A549 (cell line): ENCODE results near the gene ATP6V1F.

Source experiments
- EP300 ChIP-seq, 2 experiments: fragments of >200 bp; sonication (Bioruptor Twin); formaldehyde crosslinking; IDR thresholded peaks; 2 replicates in 1 of 2; 3 replicates in 1 of 2; pipeline ENCODE4 v1.6.1; 2016 to 2017
- JUN ChIP-seq, 2 experiments: fragments of >200 bp; sonication (Bioruptor Twin); formaldehyde crosslinking; IDR thresholded peaks; 2 replicates in 1 of 2; 3 replicates in 1 of 2; pipeline ENCODE4 v1.6.1; 2016 to 2017
- KDM1A ChIP-seq: fragments of 200-600 bp; sonication (generic); IDR thresholded peaks from 2 replicates; pipeline ENCODE4 v1.6.1; 2016; ENCODE audit warnings: low read depth, mild to moderate bottlenecking
- MAFK ChIP-seq: fragments of 450-650 bp; IDR thresholded peaks from 2 replicates; pipeline ENCODE4 v1.6.1; 2014; ENCODE audit not compliant: partially characterized antibody
- POLR2A ChIP-seq: IDR thresholded peaks from 2 replicates; pipeline ENCODE4 v1.6.1; 2012; ENCODE audit warnings: mild to moderate bottlenecking, low read length
- SMC3 ChIP-seq: fragments of >200 bp; sonication (Bioruptor Twin); formaldehyde crosslinking; IDR thresholded peaks from 3 replicates; pipeline ENCODE4 v1.6.1; 2018; ENCODE audit warnings: inconsistent platforms
- TP53 ChIP-seq: fragments of 250-450 bp; sonication (Bioruptor Pico); IDR thresholded peaks from 2 replicates; pipeline ENCODE4 v1.5.0; 2021; ENCODE audit warnings: mild to moderate bottlenecking, moderate library complexity
- TF ChIP-seq, protein P1 (sequence below): fragments of >200 bp; sonication (Bioruptor Twin); formaldehyde crosslinking; IDR thresholded peaks from 3 replicates; pipeline ENCODE4 v1.5.1; 2016
- TF ChIP-seq, protein P2 (sequence below): IDR thresholded peaks from 2 replicates; pipeline ENCODE4 v1.6.1; 2012

DNA sequence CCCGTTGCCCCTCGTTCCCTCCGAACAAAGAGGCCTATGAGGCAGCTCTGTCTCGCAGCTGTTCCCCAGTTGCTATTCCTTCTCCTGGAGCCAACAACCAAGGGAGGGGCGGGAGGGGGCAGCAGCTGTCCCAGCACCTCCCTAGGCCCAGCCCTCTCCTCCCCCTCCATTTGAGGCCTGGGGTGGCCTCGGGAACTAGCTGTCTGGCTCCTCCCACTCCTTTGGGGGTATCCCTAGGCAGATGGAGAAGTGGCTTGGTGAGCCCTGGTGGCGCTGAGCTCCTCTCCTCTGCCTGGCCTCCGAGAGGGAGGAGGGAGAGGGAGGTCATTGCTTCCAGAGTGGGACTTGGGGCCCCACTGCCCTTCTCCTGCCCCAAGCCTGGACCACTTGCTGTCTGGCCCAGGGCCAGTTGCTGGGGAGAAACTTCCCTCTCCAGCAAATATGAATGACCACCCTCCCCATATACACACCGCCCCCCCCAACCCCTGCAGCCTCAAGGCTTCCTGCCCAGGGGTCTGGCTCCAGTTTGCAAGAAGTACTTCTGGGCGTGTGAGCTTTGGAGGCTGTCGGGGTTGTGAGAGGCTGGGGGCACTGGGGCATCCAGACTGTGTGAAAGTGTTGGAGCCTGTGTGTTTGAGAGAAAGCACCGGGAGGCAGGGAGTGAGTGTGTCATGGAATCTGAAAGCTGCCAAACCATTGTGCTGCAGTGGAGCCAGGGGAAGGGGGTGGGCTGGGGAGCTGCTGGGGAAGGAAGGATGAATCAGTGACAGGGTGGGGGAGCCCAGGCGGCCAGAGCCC is 29.3 kb upstream of the ATP6V1F start:
- TF ChIP-seq TP53 (CRISPR knock-in tag) (no peak), KDM1A (no peak), SMC3 (no peak), MAFK (no peak), EP300 (IDR thresholded peaks at IDR 0.05) (no peak), POLR2A (no peak), JUN (IDR thresholded peaks at IDR 0.05) (no peak)
- TF ChIP-seq, protein P1, sequence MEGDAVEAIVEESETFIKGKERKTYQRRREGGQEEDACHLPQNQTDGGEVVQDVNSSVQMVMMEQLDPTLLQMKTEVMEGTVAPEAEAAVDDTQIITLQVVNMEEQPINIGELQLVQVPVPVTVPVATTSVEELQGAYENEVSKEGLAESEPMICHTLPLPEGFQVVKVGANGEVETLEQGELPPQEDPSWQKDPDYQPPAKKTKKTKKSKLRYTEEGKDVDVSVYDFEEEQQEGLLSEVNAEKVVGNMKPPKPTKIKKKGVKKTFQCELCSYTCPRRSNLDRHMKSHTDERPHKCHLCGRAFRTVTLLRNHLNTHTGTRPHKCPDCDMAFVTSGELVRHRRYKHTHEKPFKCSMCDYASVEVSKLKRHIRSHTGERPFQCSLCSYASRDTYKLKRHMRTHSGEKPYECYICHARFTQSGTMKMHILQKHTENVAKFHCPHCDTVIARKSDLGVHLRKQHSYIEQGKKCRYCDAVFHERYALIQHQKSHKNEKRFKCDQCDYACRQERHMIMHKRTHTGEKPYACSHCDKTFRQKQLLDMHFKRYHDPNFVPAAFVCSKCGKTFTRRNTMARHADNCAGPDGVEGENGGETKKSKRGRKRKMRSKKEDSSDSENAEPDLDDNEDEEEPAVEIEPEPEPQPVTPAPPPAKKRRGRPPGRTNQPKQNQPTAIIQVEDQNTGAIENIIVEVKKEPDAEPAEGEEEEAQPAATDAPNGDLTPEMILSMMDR, result no peak
- TF ChIP-seq, protein P2, sequence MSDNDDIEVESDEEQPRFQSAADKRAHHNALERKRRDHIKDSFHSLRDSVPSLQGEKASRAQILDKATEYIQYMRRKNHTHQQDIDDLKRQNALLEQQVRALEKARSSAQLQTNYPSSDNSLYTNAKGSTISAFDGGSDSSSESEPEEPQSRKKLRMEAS, result no peak
